Trophoblast cell (in vitro differentiated cells and primary cell): ENCODE measurements around the gene C5orf22.
A peak's percentile ranks its signal among the peaks of the same experiment; 100 is the strongest.

Source experiments
- DNase-seq, 2 donors: peaks; one replicate each; pipeline ENCODE4 v3.0.0-alpha.2; 2016
- H2AFZ ChIP-seq: 2 replicates; pipeline ENCODE4 v1.6.1; 2013; ENCODE audit warnings: low read length, moderate library complexity, mild to moderate bottlenecking; ENCODE audit not compliant: insufficient read depth, poor library complexity
- H2AK5ac ChIP-seq: 2 replicates; pipeline ENCODE4 v1.6.1; 2013; ENCODE audit warnings: mild to moderate bottlenecking, low read length
- H2BK120ac ChIP-seq: 2 replicates; pipeline ENCODE4 v1.6.1; 2013; ENCODE audit warnings: low read length, mild to moderate bottlenecking, moderate library complexity; ENCODE audit not compliant: insufficient read depth, poor library complexity
- H2BK12ac ChIP-seq: 2 replicates; pipeline ENCODE4 v1.6.1; 2013; ENCODE audit warnings: mild to moderate bottlenecking, low read length, moderate library complexity
- H2BK5ac ChIP-seq: 2 replicates; pipeline ENCODE4 v1.6.1; 2013; ENCODE audit warnings: low read length, low read depth, moderate library complexity, mild to moderate bottlenecking; ENCODE audit not compliant: poor library complexity
- H3K14ac ChIP-seq: 2 replicates; pipeline ENCODE4 v1.6.1; 2013; ENCODE audit warnings: mild to moderate bottlenecking, low read length
- H3K18ac ChIP-seq: 2 replicates; pipeline ENCODE4 v1.6.1; 2013; ENCODE audit warnings: mild to moderate bottlenecking, low read length
- H3K23ac ChIP-seq: 2 replicates; pipeline ENCODE4 v1.6.1; 2013; ENCODE audit warnings: low read length
- H3K27ac ChIP-seq: 2 replicates; pipeline ENCODE4 v1.5.1; 2013; ENCODE audit warnings: low read depth, mild to moderate bottlenecking, inconsistent platforms, low read length, moderate library complexity
- H3K27me3 ChIP-seq: 2 replicates; pipeline ENCODE4 v1.6.1; 2013; ENCODE audit warnings: inconsistent platforms, mild to moderate bottlenecking, low read length, moderate library complexity; ENCODE audit not compliant: insufficient read depth
- H3K36me3 ChIP-seq, 2 experiments: 1 replicate in 1 of 2; 2 replicates in 1 of 2; pipeline ENCODE4 v1.6.1; 2013; ENCODE audit warnings: low read length in 2 of 2, mild to moderate bottlenecking in 2 of 2, moderate library complexity in 1 of 2; ENCODE audit not compliant: insufficient read depth in 2 of 2, control insufficient read depth in 1 of 2
- H3K4ac ChIP-seq: 2 replicates; pipeline ENCODE4 v1.6.1; 2013; ENCODE audit warnings: low read depth, mild to moderate bottlenecking, low read length, moderate library complexity
- H3K4me1 ChIP-seq, 2 experiments: 1 replicate in 1 of 2; 2 replicates in 1 of 2; pipeline ENCODE4 v1.6.1; 2013; ENCODE audit warnings: low read length in 2 of 2, mild to moderate bottlenecking in 2 of 2, moderate library complexity in 1 of 2; ENCODE audit not compliant: insufficient read depth in 2 of 2, control insufficient read depth in 1 of 2
- H3K4me2 ChIP-seq: 2 replicates; pipeline ENCODE4 v1.6.1; 2013; ENCODE audit warnings: inconsistent platforms, mild to moderate bottlenecking, low read length, moderate library complexity
- H3K4me3 ChIP-seq: 2 replicates; pipeline ENCODE4 v1.5.1; 2013; ENCODE audit warnings: mild to moderate bottlenecking, low read depth, low read length, inconsistent platforms
- H3K79me1 ChIP-seq: one replicate; pipeline ENCODE4 v1.6.1; 2013; ENCODE audit warnings: low read length
- H3K79me2 ChIP-seq: 2 replicates; pipeline ENCODE4 v1.6.1; 2013; ENCODE audit warnings: low read length, mild to moderate bottlenecking; ENCODE audit not compliant: control insufficient read depth, insufficient read depth, poor library complexity
- H3K9ac ChIP-seq: 2 replicates; pipeline ENCODE4 v1.6.1; 2013; ENCODE audit warnings: mild to moderate bottlenecking, low read length
- H3K9me3 ChIP-seq: 2 replicates; pipeline ENCODE4 v1.6.1; 2013; ENCODE audit warnings: low read depth, mild to moderate bottlenecking, control low read depth, inconsistent platforms, low read length; ENCODE audit not compliant: insufficient read depth
- H4K12ac ChIP-seq: 2 replicates; pipeline ENCODE4 v1.6.1; 2013; ENCODE audit warnings: low read depth, mild to moderate bottlenecking, low read length, moderate library complexity
- H4K8ac ChIP-seq: 2 replicates; pipeline ENCODE4 v1.6.1; 2013; ENCODE audit warnings: low read depth, mild to moderate bottlenecking, low read length, moderate library complexity
- H4K91ac ChIP-seq: one replicate; pipeline ENCODE4 v1.6.1; 2013; ENCODE audit warnings: low read depth, mild to moderate bottlenecking, low read length, moderate library complexity
- WGBS: extraction: QIAGEN DNeasy Blood & Tissue Kit; methylation state at CpG from one replicate; pipeline ENCODE4 v1.1.7; 2013; ENCODE audit warnings: missing lambda C conversion rate; ENCODE audit not compliant: insufficient read length, insufficient coverage; ENCODE audit errors: extremely low coverage; 5-methylcytosine and 5-hydroxymethylcytosine counted together

Gene C5orf22

GRCh38 chr5:31516802-31517201, 15.3 kb upstream of the C5orf22 start:
- no peak overlapping the region for H3K18ac ChIP-seq
- H3K79me2 ChIP-seq = no peaks in the 10 kb centered on the region
- no peak overlapping the region for H3K27ac ChIP-seq
- no peak overlapping the region for H4K8ac ChIP-seq
- no peak overlapping the region for H3K14ac ChIP-seq
- H3K9me3 ChIP-seq = no peaks in the 10 kb centered on the region
- H3K4me2 ChIP-seq = no peak overlapping the region
- no peak overlapping the region for H2BK120ac ChIP-seq
- H3K27me3 ChIP-seq = no peaks in the 10 kb centered on the region
- H2BK5ac ChIP-seq = no peak overlapping the region
- no peak for DNase-seq
- no peak overlapping the region for H3K4ac ChIP-seq
- H3K9ac ChIP-seq = no peak overlapping the region
- H4K12ac ChIP-seq = no peak overlapping the region
- peaks cover 20 to 25% of the 10 kb centered on the region in 2 experiments for H3K36me3 ChIP-seq
- H3K23ac ChIP-seq = no peak overlapping the region
- H2BK12ac ChIP-seq = no peak overlapping the region
- H3K79me1 ChIP-seq = no peaks in the 10 kb centered on the region
- no peak overlapping the region for H2AFZ ChIP-seq
- no CpG with 5 or more reads among the region's 1 CpG for WGBS
- no peak overlapping the region for H4K91ac ChIP-seq
- H3K4me1 ChIP-seq = no peaks in the 10 kb centered on the region
- H3K4me3 ChIP-seq = no peak overlapping the region
- no peak overlapping the region for H2AK5ac ChIP-seq

GRCh38 chr5:31523041-31523440, 9.1 kb upstream of the C5orf22 start:
- H3K36me3 ChIP-seq = peaks cover 20 to 29% of the 10 kb centered on the region in 2 experiments
- no peak overlapping the region for H3K4me3 ChIP-seq
- H3K9me3 ChIP-seq = no peaks in the 10 kb centered on the region
- no peak overlapping the region for H4K12ac ChIP-seq
- no peak overlapping the region for H2AFZ ChIP-seq
- H2BK120ac ChIP-seq = no peak overlapping the region
- H3K23ac ChIP-seq = no peak overlapping the region
- H3K79me2 ChIP-seq = no peaks in the 10 kb centered on the region
- no peak overlapping the region for H2AK5ac ChIP-seq
- DNase-seq = no peak
- H3K4ac ChIP-seq = no peak overlapping the region
- no CpG with 5 or more reads among the region's 4 CpGs for WGBS
- H3K4me2 ChIP-seq = no peak overlapping the region
- no peaks in the 10 kb centered on the region for H3K4me1 ChIP-seq
- H3K9ac ChIP-seq = no peak overlapping the region
- no peak overlapping the region for H3K27ac ChIP-seq
- no peak overlapping the region for H3K14ac ChIP-seq
- H3K27me3 ChIP-seq = no peaks in the 10 kb centered on the region
- no peak overlapping the region for H4K91ac ChIP-seq
- no peak overlapping the region for H2BK5ac ChIP-seq
- no peaks in the 10 kb centered on the region for H3K79me1 ChIP-seq
- no peak overlapping the region for H2BK12ac ChIP-seq
- H3K18ac ChIP-seq = no peak overlapping the region
- H4K8ac ChIP-seq = no peak overlapping the region

GRCh38 chr5:31530541-31531265, 1.4 kb upstream of the C5orf22 start:
- Histone ChIP-seq H3K14ac (no peak overlapping the region), H2AFZ (no peak overlapping the region), H3K23ac (no peak overlapping the region), H3K4ac (peak overlapping the region; percentile 66), H3K36me3 (peaks cover 22 to 30% of the 10 kb centered on the region in 2 experiments), H4K12ac (no peak overlapping the region), H2AK5ac (no peak overlapping the region), H3K4me3 (no peak overlapping the region), H3K18ac (no peak overlapping the region), H2BK5ac (no peak overlapping the region), H3K79me2 (peaks cover 4% of the 10 kb centered on the region), H3K27ac (no peak overlapping the region), H4K91ac (no peak overlapping the region), H2BK120ac (no peak overlapping the region), H3K4me2 (peak overlapping the region; percentile 50), H3K79me1 (peaks cover 2% of the 10 kb centered on the region), H3K9ac (no peak overlapping the region), H2BK12ac (no peak overlapping the region), H3K9me3 (no peaks in the 10 kb centered on the region), H4K8ac (no peak overlapping the region), H3K4me1 (peaks cover 0 to 6% of the 10 kb centered on the region in 2 experiments), H3K27me3 (no peaks in the 10 kb centered on the region)
- DNase-seq = no peak
- no CpG with 5 or more reads among the region's 9 CpGs for WGBS

- H3K9ac ChIP-seq = peak overlapping the region; percentile 73
- peak overlapping the region; percentile 64 for H2BK5ac ChIP-seq
- H3K27ac ChIP-seq = no peak overlapping the region
- no peak overlapping the region for H2AK5ac ChIP-seq
- peak overlapping the region; percentile 50 for H3K4me2 ChIP-seq
- no peaks in the 10 kb centered on the region for H3K9me3 ChIP-seq
- H3K36me3 ChIP-seq = peaks cover 14 to 25% of the 10 kb centered on the region in 2 experiments
- peak overlapping the region; percentile 70 for H4K91ac ChIP-seq
- peak overlapping the region; percentile 43 for H2AFZ ChIP-seq
- peak in 1 of 2 donors; percentile 30 for DNase-seq
- H3K18ac ChIP-seq = peak overlapping the region; percentile 49
- no peak overlapping the region for H2BK12ac ChIP-seq
- no peak overlapping the region for H2BK120ac ChIP-seq
- H4K12ac ChIP-seq = peak overlapping the region; percentile 85
- H3K4me3 ChIP-seq = peak overlapping the region; percentile 76
- no CpG with 5 or more reads among the region's 13 CpGs for WGBS
- no peaks in the 10 kb centered on the region for H3K27me3 ChIP-seq
- H3K4me1 ChIP-seq = peaks cover 0 to 6% of the 10 kb centered on the region in 2 experiments
- peak overlapping the region; percentile 73 for H3K14ac ChIP-seq
- no peak overlapping the region for H3K23ac ChIP-seq
- H3K79me1 ChIP-seq = peaks cover 2% of the 10 kb centered on the region
- H3K4ac ChIP-seq = peak overlapping the region; percentile 39
- peak overlapping the region; percentile 80 for H4K8ac ChIP-seq
- peaks cover 4% of the 10 kb centered on the region for H3K79me2 ChIP-seq
Observed at GRCh38 chr5:31531543-31531887, 586 bp upstream of the C5orf22 start.
